ENCODE measurements around the gene PYCARD.

The PYCARD gene

DNA sequence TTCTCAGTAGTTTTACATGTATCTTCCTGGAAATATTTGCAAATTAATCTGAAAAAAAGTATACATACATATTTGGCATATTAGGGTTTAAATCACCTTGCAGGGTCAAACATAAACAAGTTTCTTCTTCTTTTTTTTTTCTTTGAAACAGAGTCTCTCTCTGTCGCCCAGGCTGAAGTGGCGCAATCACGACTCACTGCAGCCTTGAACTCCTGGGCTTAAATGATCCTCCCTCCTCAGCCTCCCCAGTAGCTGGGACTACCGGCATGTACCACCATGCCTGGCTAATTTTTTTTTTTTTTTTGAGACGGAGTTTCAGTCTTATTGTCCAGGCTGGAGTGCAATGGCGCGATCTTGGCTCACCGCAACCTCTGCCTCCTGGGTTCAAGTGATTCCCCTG is 35.2 kb downstream of the PYCARD start:
- no peak for DNase-seq (ENCODE audit: low read depth, low spot score)

DNA sequence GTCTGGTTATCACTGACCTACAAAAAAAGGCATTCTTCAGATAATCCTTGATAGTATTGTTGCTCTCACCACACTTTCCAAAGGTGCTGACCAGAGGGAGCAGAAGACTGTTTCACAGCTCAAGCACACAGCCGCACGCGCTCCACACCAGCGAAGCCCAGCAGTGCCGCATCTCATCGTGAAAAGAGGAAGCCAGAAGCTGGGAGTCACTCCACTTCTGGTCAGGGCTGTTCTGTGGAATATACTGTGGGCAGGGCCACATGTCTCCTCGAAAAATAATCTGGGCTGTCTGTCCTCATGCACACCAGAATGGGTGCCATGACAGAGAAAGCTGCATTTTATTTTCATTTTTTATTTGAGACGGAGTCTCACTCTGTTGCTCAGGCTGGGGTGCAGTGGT is 45.4 kb downstream of the PYCARD start:
- no peak for DNase-seq (ENCODE audit: low read depth, low spot score)

Data from brain pericyte (primary cell).